Stomach smooth muscle (tissue), 2 donors: ENCODE data around the gene CERS3.

Experiments
- H3K27ac ChIP-seq: one replicate; pipeline ENCODE4 v1.7.0; 2013; ENCODE audit warnings: mild to moderate bottlenecking, low read length, inconsistent platforms
- H3K27me3 ChIP-seq, 2 donors: one replicate each; pipeline ENCODE4 v1.7.0; 2013; ENCODE audit warnings: low read length in 2 of 2; ENCODE audit not compliant: insufficient read depth in 2 of 2, control insufficient read depth in 1 of 2
- H3K36me3 ChIP-seq, 2 donors: one replicate each; pipeline ENCODE4 v1.7.0; 2013; ENCODE audit warnings: low read length in 2 of 2; ENCODE audit not compliant: control insufficient read depth in 2 of 2, insufficient read depth in 2 of 2
- H3K4me1 ChIP-seq: one replicate; pipeline ENCODE4 v1.7.0; 2013; ENCODE audit warnings: low read length; ENCODE audit not compliant: control insufficient read depth, insufficient read depth
- H3K4me3 ChIP-seq, 2 donors: one replicate each; pipeline ENCODE4 v1.7.0; 2013; ENCODE audit warnings: low read length in 2 of 2
- H3K9ac ChIP-seq, 2 donors: one replicate each; pipeline ENCODE4 v1.7.0; 2013; ENCODE audit warnings: low read length in 2 of 2, mild to moderate bottlenecking in 1 of 2
- H3K9me3 ChIP-seq, 2 donors: one replicate each; pipeline ENCODE4 v1.7.0; 2013; ENCODE audit warnings: low read length in 2 of 2; ENCODE audit not compliant: control insufficient read depth in 2 of 2
- donor health status: healthy.
- donor health status: Pancreatic carcinoma.

Gene CERS3

DNA sequence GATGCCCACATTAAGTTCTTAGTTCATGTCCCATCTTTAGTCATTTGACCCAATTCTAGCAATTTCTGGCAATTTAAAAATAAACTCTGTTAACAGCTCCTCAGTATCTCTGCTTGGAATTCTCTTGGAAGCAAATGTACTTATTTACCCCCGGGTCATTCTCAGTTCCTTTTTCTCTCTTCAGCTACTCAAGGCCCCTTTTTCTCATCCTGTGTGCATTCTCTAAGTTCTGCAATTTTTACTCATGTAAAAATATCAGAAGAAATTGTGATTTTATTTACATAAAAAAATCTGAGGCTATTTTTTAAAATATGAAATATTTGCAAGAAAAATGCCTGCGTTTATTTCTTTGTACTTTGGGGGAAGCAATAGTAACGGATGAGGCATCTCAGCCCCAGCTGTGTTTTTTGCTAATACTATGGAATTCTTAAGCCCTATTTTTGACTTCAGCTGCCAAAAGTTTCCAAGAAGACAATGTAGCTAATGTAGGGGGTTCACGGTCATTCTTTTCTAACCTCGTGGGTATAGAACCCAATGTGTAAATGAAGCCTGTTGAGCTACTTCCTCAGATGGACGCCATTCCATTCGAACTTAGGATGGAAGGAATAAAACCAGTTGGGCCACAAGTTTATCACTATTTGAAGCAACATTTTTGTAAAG lies 20.0 kb downstream of the CERS3 start:
- H3K27ac ChIP-seq, result no peak overlapping the region
- no peaks in the 10 kb centered on the region for H3K9me3 ChIP-seq
- peaks cover 0 to 2% of the 10 kb centered on the region in 2 donors for H3K27me3 ChIP-seq
- no peaks in the 10 kb centered on the region for H3K36me3 ChIP-seq
- H3K4me1 ChIP-seq, result no peaks in the 10 kb centered on the region
- H3K4me3 ChIP-seq, result no peak overlapping the region
- no peak overlapping the region for H3K9ac ChIP-seq

DNA sequence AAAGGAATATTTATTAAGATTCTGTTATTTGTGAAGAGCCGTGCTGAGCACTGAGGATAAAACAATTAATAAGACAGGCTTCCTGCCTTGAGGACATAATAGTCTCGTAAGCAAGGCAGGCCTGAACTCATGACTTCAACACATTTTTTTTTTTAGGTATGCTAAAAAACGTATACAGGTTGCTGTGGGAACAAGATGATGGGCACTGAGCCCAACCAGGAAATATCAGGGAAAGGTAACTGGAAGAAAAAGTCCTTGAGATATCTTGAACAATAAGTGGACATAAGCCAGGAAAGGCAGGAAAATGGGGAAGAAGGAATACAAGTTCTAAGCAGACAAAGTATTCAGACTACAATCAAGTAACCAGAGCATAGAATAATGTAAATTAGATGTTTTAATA lies 26.1 kb downstream of the CERS3 start:
- H3K27ac ChIP-seq, result no peak overlapping the region

DNA sequence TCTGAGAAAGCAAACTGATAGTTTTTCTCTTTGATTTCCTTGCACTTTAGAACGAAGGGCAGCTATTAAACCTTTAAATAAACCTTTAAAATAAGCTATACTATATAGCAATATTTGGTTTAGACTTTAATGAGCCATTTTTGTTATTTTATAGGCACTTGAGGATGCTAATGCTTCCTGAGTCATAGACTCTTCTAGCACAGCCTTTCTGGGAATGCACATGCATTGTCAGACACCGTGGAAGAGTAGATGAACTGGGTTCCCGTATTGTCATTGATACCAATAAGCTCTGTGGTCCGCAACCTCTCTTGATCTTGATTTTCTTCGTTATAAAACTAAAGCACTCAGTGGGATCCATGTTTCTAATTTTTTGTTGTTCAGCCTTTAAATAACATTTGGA lies 27.6 kb downstream of the CERS3 start:
- Histone ChIP-seq H3K27me3 (peaks cover 0 to 2% of the 10 kb centered on the region in 2 donors), H3K9me3 (no peaks in the 10 kb centered on the region), H3K9ac (no peak overlapping the region), H3K36me3 (no peaks in the 10 kb centered on the region), H3K4me1 (no peaks in the 10 kb centered on the region), H3K4me3 (no peak overlapping the region), H3K27ac (no peak overlapping the region)

More for the DNA sequence above, 26.1 kb downstream of the CERS3 start:
- H3K9ac ChIP-seq, result no peak overlapping the region
- H3K27me3 ChIP-seq, result peaks cover 0 to 3% of the 10 kb centered on the region in 2 donors
- H3K4me3 ChIP-seq, result no peak overlapping the region
- no peaks in the 10 kb centered on the region for H3K4me1 ChIP-seq
- H3K9me3 ChIP-seq, result no peaks in the 10 kb centered on the region
- no peaks in the 10 kb centered on the region for H3K36me3 ChIP-seq

DNA sequence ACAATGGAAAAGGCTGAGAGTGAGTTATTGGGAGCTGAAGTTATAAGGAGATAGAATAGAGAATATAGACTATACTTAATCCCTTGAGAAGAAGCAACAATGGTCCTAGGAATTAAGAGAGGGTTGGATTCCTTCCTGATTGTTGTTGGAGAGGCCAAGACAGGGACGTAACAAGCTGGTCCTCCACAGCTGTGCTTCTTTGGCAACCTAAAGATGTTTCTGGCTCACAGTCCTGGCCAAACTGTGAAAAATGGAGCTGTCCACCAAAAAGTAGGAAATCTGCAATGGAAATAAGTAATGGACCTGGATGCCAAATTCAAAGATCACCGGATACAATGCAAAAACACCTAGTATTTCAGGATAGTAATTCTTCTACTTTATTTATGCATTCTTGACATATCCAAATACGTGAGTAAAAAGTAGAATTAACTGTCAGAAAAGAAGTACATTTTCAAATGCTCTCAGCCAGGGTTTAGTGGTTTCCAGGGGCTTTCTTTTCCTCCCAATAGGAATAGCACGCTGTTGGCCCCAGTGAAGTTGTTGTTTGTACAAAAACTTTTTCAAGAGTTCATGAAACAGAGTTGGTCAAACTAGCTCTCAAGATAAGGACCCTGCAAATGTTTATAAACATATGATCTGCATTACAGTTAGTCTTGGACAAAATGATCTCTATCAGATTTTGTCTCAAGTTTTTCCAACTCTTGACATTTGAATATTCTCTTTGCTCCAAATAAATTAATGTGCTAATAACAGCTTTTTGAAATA lies 28.3 kb downstream of the CERS3 start:
- Histone ChIP-seq H3K9ac (no peak overlapping the region), H3K4me3 (no peak overlapping the region), H3K4me1 (no peaks in the 10 kb centered on the region), H3K9me3 (no peaks in the 10 kb centered on the region), H3K36me3 (no peaks in the 10 kb centered on the region), H3K27ac (no peak overlapping the region), H3K27me3 (peaks cover 0 to 2% of the 10 kb centered on the region in 2 donors)

DNA sequence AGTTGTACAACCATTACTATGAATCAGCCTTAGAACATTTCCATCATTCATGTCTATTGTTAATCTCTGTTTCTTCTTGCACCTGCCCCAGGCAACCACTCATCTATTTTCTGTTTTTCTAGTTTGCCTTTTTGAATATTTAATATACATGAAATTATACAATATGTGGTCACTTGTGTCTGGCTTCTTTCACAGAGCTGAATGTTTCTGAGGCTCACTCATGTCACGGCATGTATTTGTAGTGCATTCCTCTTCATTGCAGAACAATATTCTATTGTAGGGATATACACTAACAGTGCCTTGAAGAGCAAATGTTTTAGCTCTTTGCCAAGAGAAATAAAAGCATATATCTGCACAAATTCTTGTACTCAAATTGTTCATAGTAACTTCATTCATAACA lies 32.9 kb downstream of the CERS3 start:
- Histone ChIP-seq H3K9ac (no peak overlapping the region), H3K27me3 (no peaks in the 10 kb centered on the region)

DNA sequence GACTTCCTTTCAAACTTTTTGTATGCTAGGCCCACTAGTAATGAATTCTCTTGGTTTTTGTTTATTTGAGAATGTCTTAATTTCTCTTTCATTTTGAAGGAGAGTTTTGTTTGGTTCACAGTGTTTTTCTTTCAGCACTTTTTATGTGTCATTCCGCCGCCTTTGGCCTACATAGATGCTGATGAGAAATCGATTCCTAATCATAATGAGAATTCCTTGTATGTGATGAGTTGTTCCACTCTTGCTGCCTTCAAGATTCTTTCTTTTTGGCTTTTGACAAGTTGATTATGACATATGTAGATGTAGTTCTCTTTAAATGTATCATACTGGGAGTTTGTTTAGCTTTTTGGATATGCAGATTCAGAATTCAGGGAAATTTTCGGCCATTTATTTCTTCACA lies 35.5 kb downstream of the CERS3 start:
- Histone ChIP-seq H3K27me3 (no peaks in the 10 kb centered on the region), H3K27ac (no peak overlapping the region), H3K4me1 (no peaks in the 10 kb centered on the region), H3K4me3 (no peak overlapping the region), H3K36me3 (no peaks in the 10 kb centered on the region), H3K9ac (no peak overlapping the region), H3K9me3 (no peaks in the 10 kb centered on the region)

More for the DNA sequence above, 32.9 kb downstream of the CERS3 start:
- Histone ChIP-seq H3K9me3 (no peaks in the 10 kb centered on the region), H3K36me3 (no peaks in the 10 kb centered on the region), H3K27ac (no peak overlapping the region), H3K4me1 (no peaks in the 10 kb centered on the region), H3K4me3 (no peak overlapping the region)

DNA sequence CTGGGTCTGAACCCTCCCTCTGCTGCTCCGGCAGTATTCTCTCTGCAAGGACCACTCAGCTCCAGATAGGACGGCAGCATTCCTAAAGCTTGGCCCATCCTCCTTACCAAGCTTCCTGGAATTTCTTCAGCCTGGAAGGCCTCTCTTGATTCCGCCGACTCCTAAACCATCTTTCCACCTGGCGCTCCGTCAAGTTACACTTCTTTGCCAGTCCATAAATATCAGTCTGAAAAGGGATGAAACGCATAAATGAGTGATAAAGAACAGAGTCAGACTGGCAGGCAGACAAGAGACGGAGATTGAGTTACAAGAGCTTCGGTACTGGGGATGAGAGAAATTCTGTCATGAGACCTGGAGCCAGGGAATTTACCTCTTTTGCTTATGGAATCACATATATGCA lies 44.3 kb downstream of the CERS3 start:
- Histone ChIP-seq H3K9ac (no peak overlapping the region), H3K4me1 (no peaks in the 10 kb centered on the region), H3K36me3 (no peaks in the 10 kb centered on the region), H3K4me3 (no peak overlapping the region), H3K27ac (no peak overlapping the region), H3K9me3 (no peaks in the 10 kb centered on the region), H3K27me3 (no peaks in the 10 kb centered on the region)

DNA sequence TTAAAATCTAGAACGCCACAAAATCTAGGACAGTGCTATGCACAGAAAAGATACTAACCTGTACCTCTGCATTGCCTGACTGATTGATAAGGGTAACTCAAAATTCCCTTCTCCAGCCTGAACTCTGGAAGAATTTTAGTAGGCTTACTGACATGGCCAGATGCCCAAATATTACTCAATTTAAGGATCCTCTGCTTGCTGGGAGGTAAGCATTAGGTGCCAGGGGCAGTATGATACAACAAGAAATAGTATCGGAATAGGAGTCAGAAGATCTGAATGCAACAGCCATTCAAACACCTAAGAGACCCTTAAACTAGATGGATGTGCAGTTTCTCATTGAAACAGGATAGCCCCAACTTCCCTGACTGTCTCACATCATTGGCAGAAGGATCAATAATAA lies 45.4 kb downstream of the CERS3 start:
- Histone ChIP-seq H3K27me3 (no peaks in the 10 kb centered on the region), H3K9me3 (peaks cover under 1% of the 10 kb centered on the region in 2 donors), H3K9ac (no peak overlapping the region), H3K27ac (no peak overlapping the region), H3K36me3 (no peaks in the 10 kb centered on the region), H3K4me3 (no peak overlapping the region), H3K4me1 (no peaks in the 10 kb centered on the region)

DNA sequence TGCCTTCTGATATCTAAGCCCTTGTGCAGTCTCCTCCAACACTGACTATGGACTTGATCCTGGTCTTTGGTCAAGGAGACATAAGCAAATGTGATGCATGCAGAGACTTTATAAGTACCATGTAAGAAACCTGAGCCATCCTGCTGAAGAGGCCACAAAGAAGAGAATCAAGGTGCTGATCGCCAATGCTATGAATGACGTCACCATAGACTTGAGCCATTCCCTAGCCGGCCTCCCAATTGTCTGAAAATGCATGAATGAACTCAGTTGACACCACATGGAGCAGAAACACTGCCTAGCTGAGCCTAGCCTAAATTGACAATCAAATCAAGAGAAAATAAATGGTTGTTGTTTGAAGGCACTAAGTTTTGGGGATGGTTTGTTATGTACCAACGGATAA lies 51.9 kb downstream of the CERS3 start:
- H3K4me3 ChIP-seq, result no peak overlapping the region
- H3K36me3 ChIP-seq, result no peaks in the 10 kb centered on the region
- no peak overlapping the region for H3K27ac ChIP-seq
- no peak overlapping the region for H3K9ac ChIP-seq
- H3K27me3 ChIP-seq, result no peaks in the 10 kb centered on the region
- H3K4me1 ChIP-seq, result no peaks in the 10 kb centered on the region
- peaks cover 3 to 8% of the 10 kb centered on the region in 2 donors for H3K9me3 ChIP-seq

DNA sequence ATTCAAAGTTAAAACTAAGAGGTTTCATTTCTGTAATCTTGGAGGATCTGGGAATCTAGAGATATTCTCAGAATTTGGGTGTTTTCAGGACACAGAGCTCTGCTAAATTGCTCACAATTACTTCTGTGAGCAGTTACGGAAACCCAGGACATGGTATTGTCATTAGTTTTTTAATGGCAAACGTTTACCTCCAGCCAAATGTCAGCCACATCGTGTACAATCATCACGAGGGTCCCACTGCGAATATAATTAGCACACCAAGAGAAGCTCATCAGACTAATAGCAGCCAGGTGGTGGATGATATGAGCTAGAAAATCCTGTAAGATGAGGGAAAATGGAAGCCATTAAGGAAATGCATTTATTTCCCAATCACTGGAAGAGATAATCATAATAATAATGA lies 56.0 kb downstream of the CERS3 start:
- Histone ChIP-seq H3K27ac (no peak overlapping the region), H3K9me3 (peaks cover 0 to 6% of the 10 kb centered on the region in 2 donors), H3K9ac (no peak overlapping the region), H3K36me3 (no peaks in the 10 kb centered on the region), H3K27me3 (no peaks in the 10 kb centered on the region), H3K4me3 (no peak overlapping the region), H3K4me1 (peaks cover 5% of the 10 kb centered on the region)

DNA sequence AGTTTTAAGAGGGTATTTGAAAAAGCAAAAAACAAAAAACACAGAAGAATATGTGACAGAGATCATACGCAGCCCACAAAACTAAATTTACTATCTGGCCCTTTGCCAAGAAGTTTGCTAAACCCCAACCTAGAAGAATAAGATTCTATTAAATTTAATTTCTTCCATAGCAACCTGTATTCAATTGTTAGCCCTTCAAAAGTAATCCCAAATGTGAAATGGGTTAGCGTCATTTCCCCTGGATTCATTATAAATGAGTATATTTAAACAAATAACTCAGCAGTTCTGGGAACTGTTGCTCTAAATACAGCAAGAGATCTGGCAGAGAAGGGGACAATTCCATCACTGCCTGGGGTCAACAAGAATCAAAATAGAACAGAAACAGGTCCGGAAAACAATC lies 56.8 kb downstream of the CERS3 start:
- peaks cover 5% of the 10 kb centered on the region for H3K4me1 ChIP-seq
- no peaks in the 10 kb centered on the region for H3K36me3 ChIP-seq
- no peak overlapping the region for H3K4me3 ChIP-seq
- peak overlapping the region; percentile 19 for H3K27ac ChIP-seq
- no peak overlapping the region for H3K9ac ChIP-seq
- peaks cover 0 to 3% of the 10 kb centered on the region in 2 donors for H3K9me3 ChIP-seq
- H3K27me3 ChIP-seq, result no peaks in the 10 kb centered on the region
